Brain pericyte (primary cell): Measurements from ENCODE around the gene RETSAT.
"Not testable (repeated sequence)": the region's sequence is repeated elsewhere in the genome, so short reads cannot be mapped to it uniquely, and the experiment has no call there.

Source experiments
- DNase-seq: peaks from one replicate; pipeline ENCODE4 v3.0.0-alpha.2; 2012; ENCODE audit warnings: low read depth, low spot score

Gene RETSAT

GRCh38 chr2:85333877-85334276, 20.5 kb downstream of the RETSAT start:
- not testable (repeated sequence) for DNase-seq

- no peak for DNase-seq
Observed at GRCh38 chr2:85330839-85331636, 23.3 kb downstream of the RETSAT start.

- not testable (repeated sequence) for DNase-seq
Observed at GRCh38 chr2:85329701-85330100, 24.6 kb downstream of the RETSAT start.

- no peak for DNase-seq
Observed at GRCh38 chr2:85329181-85329651, 25.1 kb downstream of the RETSAT start.

GRCh38 chr2:85327822-85328617, 26.3 kb downstream of the RETSAT start, which contains the start of gene TGOLN2:
TSS of gene TGOLN2 (minus strand) at chr2:85327989. CDS start at chr2:85327962, 27 bp downstream.
- DNase-seq, result peak; percentile 59

GRCh38 chr2:85327160-85327821, 27.0 kb downstream of the RETSAT start:
- no peak for DNase-seq

- DNase-seq, result no peak
Observed at GRCh38 chr2:85326406-85327159, 27.7 kb downstream of the RETSAT start.

GRCh38 chr2:85325466-85325811, 28.9 kb downstream of the RETSAT start:
- DNase-seq, result no peak

GRCh38 chr2:85324639-85325465, 29.5 kb downstream of the RETSAT start:
- DNase-seq, result no peak

- DNase-seq, result not testable (repeated sequence)
Observed at GRCh38 chr2:85323988-85324367, 30.4 kb downstream of the RETSAT start.

- DNase-seq, result no peak
Observed at GRCh38 chr2:85323351-85323987, 30.9 kb downstream of the RETSAT start.

- no peak for DNase-seq
Observed at GRCh38 chr2:85319796-85320195, 34.5 kb downstream of the RETSAT start.

GRCh38 chr2:85318222-85319074, 35.9 kb downstream of the RETSAT start:
- no peak for DNase-seq

- DNase-seq, result not testable (repeated sequence)
Observed at GRCh38 chr2:85315921-85316320, 38.4 kb downstream of the RETSAT start.

GRCh38 chr2:85314884-85315242, 39.5 kb downstream of the RETSAT start:
- DNase-seq, result no peak

GRCh38 chr2:85312404-85312803, 41.9 kb downstream of the RETSAT start:
- DNase-seq, result no peak

GRCh38 chr2:85310330-85310729, 44.0 kb downstream of the RETSAT start:
- no peak for DNase-seq

- no peak for DNase-seq
Observed at GRCh38 chr2:85309699-85310321, 44.5 kb downstream of the RETSAT start.
